HepG2 (cell line): ENCODE data around the gene SLC43A1.

Source experiments
- CTCF ChIP-seq: sonication (generic); formaldehyde crosslinking; IDR thresholded peaks from 2 replicates; pipeline ENCODE4 v1.5.0; 2020; ENCODE audit warnings: mild to moderate bottlenecking, missing genetic modification reagents, moderate library complexity
- ERF ChIP-seq: IDR thresholded peaks from 2 replicates; pipeline ENCODE4 v1.6.1; 2018; ENCODE audit warnings: missing biosample characterization, missing genetic modification reagents
- FOXC1 ChIP-seq: sonication (generic); formaldehyde crosslinking; IDR thresholded peaks from 2 replicates; pipeline ENCODE4 v1.8.0; 2022; ENCODE audit warnings: mild to moderate bottlenecking, missing genetic modification reagents, borderline replicate concordance
- FOXK2 ChIP-seq: fragments of 450-650 bp; IDR thresholded peaks from 2 replicates; pipeline ENCODE4 v1.6.1; 2016
- GATAD1 ChIP-seq: IDR thresholded peaks from 2 replicates; pipeline ENCODE4 v1.6.1; 2016; ENCODE audit warnings: missing genetic modification reagents, missing compliant biosample characterization
- MYC ChIP-seq: sonication (generic); formaldehyde crosslinking; IDR thresholded peaks from 2 replicates; pipeline ENCODE4 v1.9.0; 2021; ENCODE audit warnings: missing genetic modification reagents, borderline replicate concordance
- RBM22 ChIP-seq: fragments of 200-400 bp; formaldehyde crosslinking; optimal IDR thresholded peaks from 2 replicates; pipeline ENCODE3; 2017; ENCODE audit warnings: mild to moderate bottlenecking, low read length, moderate library complexity
- SMARCC2 ChIP-seq: fragments of 450-650 bp; IDR thresholded peaks from 2 replicates; pipeline ENCODE4 v1.6.1; 2017; ENCODE audit warnings: antibody characterized with exemption, mild to moderate bottlenecking
- ZNF550 ChIP-seq: sonication (generic); formaldehyde crosslinking; IDR thresholded peaks from 2 replicates; pipeline ENCODE4 v1.4.0; 2020; ENCODE audit warnings: mild to moderate bottlenecking, missing genetic modification reagents, borderline replicate concordance
- ZSCAN21 ChIP-seq: sonication (generic); formaldehyde crosslinking; IDR thresholded peaks from 2 replicates; pipeline ENCODE4 v1.8.0; 2022; ENCODE audit warnings: mild to moderate bottlenecking, missing genetic modification reagents, moderate library complexity, borderline replicate concordance
- ZSCAN30 ChIP-seq: sonication (generic); formaldehyde crosslinking; IDR thresholded peaks from 2 replicates; pipeline ENCODE4 v1.5.0; 2020; ENCODE audit warnings: mild to moderate bottlenecking, missing genetic modification reagents

GRCh38 chr11:57487920-57488659, 27.4 kb downstream of the SLC43A1 start:
- TF ChIP-seq CTCF (CRISPR knock-in tag) (no peak), FOXC1 (CRISPR knock-in tag) (no peak), ERF (no peak), ZNF550 (CRISPR knock-in tag) (no peak), GATAD1 (CRISPR knock-in tag) (no peak), MYC (CRISPR knock-in tag) (no peak), FOXK2 (no peak), ZSCAN21 (CRISPR knock-in tag) (no peak), SMARCC2 (no peak), ZSCAN30 (CRISPR knock-in tag) (no peak), RBM22 (peak; percentile 20)
